Head of caudate nucleus (tissue), 42 donors: ENCODE results near the gene ATP6V1D.
A peak's percentile ranks its signal among the peaks of the same experiment; 100 is the strongest.
"Not testable (repeated sequence)": the region's sequence is repeated elsewhere in the genome, so short reads cannot be mapped to it uniquely, and the experiment has no call there.

Experiments
- DNase-seq, 42 donors: peaks; one replicate each; pipeline versions ENCODE4 v3.0.0 to v3.0.0-alpha.2; 2020 to 2021; ENCODE audit warnings: mixed read lengths in 7 of 42
- intact Hi-C: fragments of 100-400 bp; cut with DNase I; formaldehyde crosslinking; loops from one replicate; pipeline ENCODE4 v1.15.0; 2022

Gene ATP6V1D

GRCh38 chr14:67372833-67373232 lies 13.2 kb upstream of the ATP6V1D start:
- intact Hi-C loops: no loop called here
- DNase-seq: no peak

- intact Hi-C loops: no loop called here
- DNase-seq: no peak
These were observed 11.9 kb upstream of the ATP6V1D start for GRCh38 chr14:67371247-67372148.

DNA sequence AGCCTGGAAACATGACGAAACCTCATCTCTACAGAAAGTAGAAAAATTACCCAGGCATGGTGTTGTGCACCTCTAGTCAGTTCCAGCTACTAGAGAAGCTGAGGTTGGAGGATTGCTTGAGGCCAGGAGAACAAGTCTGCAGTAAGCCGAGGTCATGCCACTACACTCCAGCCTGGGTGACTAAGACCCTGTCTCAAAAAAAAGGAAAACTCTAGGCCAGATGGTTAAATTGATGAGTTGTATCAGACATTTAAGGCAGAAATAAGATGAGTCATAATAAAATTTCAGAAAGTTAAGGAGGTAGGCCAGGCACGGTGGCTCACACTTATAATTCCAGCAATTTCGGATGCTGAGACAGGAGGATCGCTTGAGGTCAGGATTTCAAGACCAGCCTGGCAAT lies 11.2 kb upstream of the ATP6V1D start:
- intact Hi-C loops: no loop called here
- DNase-seq: no peak

- intact Hi-C loops: no loop called here
- DNase-seq: no peak
These were observed 5.9 kb upstream of the ATP6V1D start for GRCh38 chr14:67365476-67365875.

DNA sequence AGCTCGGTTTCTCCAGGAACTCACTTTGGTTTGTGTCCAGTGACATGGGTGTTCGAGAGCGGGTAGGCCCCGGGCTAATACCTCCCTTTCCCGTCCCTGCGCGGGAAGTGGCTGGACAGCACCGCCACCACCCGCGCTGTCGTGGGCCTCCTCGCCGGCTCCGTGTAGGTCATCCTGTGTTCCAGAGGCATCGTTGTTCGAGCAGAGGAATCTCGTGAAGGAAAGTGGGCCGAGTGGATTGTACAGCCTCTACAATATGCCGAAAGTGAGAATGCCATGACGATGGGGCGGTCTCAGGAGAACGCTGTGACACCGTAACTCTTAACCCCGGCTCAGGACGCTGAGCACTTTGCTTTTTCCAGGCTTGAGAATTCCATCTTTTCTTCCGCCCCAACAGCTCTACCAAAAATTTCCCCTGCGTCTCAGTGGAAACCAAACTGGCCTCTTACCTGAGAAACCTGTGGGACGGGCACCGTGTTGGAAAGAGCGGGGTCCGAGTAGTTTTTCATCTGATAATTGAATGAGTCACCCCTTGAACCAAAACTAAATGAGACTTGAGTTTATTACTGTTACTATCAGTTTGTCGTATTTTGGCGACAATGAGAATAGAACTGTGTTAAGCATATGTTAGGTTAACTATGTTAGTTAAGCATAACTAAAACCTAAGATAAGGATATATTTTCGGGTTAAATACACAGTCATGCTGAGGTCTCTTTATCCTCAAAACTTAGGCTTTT lies 1.0 kb upstream of the ATP6V1D start:
- DNase-seq: no peak
- intact Hi-C loops: no loop called here

DNA sequence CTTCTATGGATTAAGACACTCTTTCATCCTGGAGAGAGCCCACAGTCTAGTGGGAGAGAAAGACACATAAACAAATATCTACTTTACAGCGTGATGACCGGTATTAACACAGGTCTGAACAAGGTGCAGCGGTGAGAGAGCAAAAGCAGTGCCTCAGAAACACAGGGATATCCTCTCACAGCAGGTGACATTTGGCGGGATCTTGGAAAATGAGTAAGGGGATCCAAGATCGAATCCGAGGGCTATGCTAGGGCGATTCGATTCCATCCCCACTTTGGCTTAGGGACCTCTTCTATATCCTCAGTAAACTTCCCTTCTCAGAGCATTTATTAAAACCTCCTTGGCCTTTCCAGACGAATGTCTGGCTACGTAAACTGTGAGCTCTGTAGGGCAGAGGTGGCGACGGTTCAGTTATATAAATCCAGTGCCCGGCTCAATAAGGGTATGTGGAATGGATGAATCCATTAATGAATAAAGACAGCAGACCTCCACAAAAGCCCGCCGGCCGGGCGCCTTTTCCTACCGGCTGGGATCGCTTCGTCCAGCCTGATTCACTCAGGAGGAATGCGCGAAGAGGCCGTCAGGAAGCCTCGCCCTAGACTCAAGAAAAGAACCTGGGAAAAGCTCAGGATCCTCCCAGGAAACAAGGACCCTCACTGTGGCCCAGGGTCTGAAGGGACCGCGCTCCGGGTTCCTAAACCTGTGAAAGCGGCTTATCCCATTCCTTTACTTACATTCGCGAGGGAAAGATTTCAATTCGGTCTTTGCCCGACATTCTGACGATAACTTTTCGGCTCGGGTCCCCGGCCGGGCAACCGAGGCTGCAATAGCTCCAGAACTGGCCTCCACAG lies 455 bp downstream of the ATP6V1D start:
- intact Hi-C loops: loop anchor here (5.0 to 10.0 kb wide), 2 partner anchors 117 to 194 kb away; partner anchors contain the start of gene PALS1
- DNase-seq: peak in 7 of 42 donors; percentile 2 to 49 (median 12)

GRCh38 chr14:67357969-67358354 lies 1.6 kb downstream of the ATP6V1D start:
- no peak for DNase-seq
- intact Hi-C loops: loop anchor here (5.0 to 10.0 kb wide), 2 partner anchors 116 to 193 kb away; partner anchors contain the start of gene PALS1

DNA sequence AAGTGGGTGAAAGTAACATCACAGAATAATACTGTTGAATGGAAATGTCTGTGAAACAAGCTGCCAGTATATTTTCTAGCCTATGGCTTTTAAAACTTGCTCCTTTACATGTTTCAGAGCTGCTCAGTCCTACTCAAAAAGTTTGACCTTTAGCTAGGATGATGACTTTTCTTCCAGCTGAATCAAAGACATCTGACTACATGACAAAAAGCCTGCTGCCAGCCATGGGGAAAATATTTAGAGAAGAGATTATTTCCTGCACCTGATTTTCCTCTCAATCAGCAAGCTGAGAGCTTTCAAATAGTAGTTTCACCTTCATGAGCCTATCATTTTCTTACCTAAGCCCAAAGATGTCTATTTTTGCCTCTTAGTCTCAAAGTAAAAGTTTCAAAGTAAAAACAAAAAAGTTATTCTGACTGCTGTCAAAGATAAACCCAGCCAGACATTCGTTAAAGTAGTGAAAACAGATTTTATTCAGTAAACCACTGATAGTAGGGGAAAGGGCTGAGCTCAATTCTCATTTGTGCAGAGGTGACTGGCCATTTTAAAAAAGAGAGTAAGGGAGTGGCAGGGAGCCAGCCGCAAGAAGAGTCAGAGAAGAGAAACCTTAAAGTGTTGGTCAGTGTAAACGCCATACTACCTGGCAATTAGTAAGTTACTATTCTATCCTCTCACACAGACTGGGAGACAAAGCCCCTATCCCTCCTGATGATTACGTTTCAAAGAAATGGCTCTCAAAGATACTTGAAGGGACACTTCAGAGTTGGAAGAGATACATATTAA lies 2.2 kb downstream of the ATP6V1D start:
- intact Hi-C loops: loop anchor here (5.0 to 10.0 kb wide), 2 partner anchors 115 to 193 kb away; partner anchors contain the start of gene PALS1
- DNase-seq: no peak

DNA sequence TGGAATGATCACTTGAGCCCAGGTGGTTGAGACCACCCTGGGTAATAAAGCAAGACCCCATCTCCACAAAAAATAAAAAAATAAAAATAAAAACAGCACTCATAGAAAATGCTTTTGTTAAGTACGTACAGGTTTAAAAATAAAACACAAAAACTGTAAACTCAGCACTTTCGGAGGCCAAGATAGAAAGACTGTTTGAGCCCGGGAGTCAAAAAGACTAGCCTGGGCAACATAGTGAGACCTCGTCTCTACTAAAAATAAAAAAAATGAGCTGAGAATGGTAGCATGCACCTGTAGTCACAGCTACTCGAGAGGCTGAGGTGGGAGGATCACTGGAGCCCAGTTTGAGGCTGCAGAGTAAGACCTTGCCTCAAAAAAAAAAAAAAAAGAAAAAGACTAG lies 7.5 kb downstream of the ATP6V1D start:
- intact Hi-C loops: loop anchor here (10.0 kb wide), 1 partner anchor 187 kb away; no protein-coding TSS in a partner anchor
- DNase-seq: no peak

- DNase-seq: no peak
- intact Hi-C loops: no loop called here
These were observed 14.0 kb downstream of the ATP6V1D start for GRCh38 chr14:67345583-67345982.

- intact Hi-C loops: no loop called here
- DNase-seq: no peak
These were observed 15.9 kb downstream of the ATP6V1D start for GRCh38 chr14:67343601-67344230.

DNA sequence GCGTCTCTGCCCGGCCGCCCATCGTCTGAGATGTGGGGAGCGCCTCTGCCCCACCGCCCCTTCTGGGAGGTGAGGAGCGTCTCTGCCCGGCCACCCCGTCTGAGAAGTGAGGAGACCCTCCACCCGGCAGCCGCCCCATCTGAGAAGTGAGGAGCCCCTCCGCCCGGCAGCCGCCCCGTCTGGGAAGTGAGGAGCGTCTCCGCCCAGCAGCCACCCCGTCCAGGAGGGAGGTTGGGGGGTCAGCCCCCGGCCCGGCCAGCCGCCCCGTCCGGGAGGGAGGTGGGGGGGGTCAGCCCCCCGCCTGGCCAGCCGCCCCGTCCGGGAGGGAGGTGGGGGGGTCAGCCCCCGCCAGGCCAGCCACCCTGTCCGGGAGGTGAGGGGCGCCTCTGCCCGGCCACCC lies 18.4 kb downstream of the ATP6V1D start:
- intact Hi-C loops, DNase-seq: not testable (repeated sequence)

DNA sequence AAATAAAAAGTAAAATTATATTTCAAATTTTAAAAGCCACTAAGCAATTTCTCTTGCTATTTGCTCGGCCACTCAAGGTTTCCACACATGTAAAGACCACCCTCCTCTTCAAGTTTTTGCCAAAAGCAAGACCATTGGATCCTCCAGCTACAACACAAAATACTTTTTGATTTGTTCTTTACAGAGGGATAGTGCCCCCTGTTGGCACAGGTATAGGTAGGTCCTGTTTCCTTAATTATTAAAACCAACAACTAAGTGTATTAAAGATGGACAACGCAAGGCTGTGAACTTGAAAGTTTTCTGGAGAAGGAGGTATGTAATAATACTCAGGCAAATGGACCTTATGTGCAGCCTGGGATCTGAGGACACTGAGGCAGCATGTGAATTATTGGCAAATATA lies 23.8 kb downstream of the ATP6V1D start:
- no peak for DNase-seq
- intact Hi-C loops: no loop called here

DNA sequence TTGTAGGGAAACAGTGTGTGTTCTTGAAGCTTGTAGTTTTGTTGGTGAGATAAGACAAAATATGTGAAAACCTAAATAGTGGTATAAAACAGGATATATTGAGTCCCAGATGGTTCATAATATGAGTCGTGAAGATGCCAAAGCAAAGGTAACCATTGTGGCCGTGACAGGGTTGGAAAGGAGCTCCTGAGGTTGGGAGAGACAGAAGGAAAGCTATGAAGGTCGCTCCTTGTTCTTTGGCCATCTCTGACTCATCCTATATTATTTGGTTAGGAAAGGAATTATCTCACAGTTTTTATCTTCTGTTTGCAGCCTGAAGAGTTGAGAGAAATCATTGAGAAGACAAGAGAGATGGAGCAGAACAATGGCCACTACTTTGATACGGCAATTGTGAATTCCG lies 27.1 kb downstream of the ATP6V1D start:
- DNase-seq: no peak
- intact Hi-C loops: no loop called here

- DNase-seq: no peak
- intact Hi-C loops: no loop called here
These were observed 28.1 kb downstream of the ATP6V1D start for GRCh38 chr14:67331368-67332125.

GRCh38 chr14:67329666-67330065 lies 29.9 kb downstream of the ATP6V1D start:
- intact Hi-C loops: not testable (repeated sequence)

GRCh38 chr14:67319142-67319541 lies 40.5 kb downstream of the ATP6V1D start:
- intact Hi-C loops: no loop called here
- no peak for DNase-seq

More at GRCh38 chr14:67329666-67330065, 29.9 kb downstream of the ATP6V1D start:
- not testable (repeated sequence) for DNase-seq
